Kidney (tissue), 14 donors: ENCODE results near the gene TEX35. TPM values are rescaled to one million over a fixed set of nuclear protein-coding genes. Genes with fewer than 3 reads are reported as not detected.

ENCODE experiments used
- DNase-seq, 5 donors: peaks; one replicate each; pipeline ENCODE4 v3.0.0-alpha.2; 2013 to 2020
- FAIRE-seq: peaks from 2 replicates; lab custom pipeline; 2012; peaks lifted over from hg19 to GRCh38; lab: Jason Lieb, UNC
- H3K27ac ChIP-seq, 2 donors: one replicate each; pipeline ENCODE4 v1.7.0; 2013; ENCODE audit warnings: low read depth in 2 of 2, low read length in 2 of 2, inconsistent platforms in 1 of 2
- H3K27me3 ChIP-seq: one replicate; pipeline ENCODE4 v1.7.1; 2013; ENCODE audit warnings: low read length, inconsistent platforms; ENCODE audit not compliant: control insufficient read depth, insufficient read depth
- H3K36me3 ChIP-seq, 3 donors: one replicate each; pipeline versions ENCODE4 v1.7.0 to v1.7.1; 2013; ENCODE audit warnings: low read length in 3 of 3, control low read depth in 1 of 3, inconsistent platforms in 1 of 3; ENCODE audit not compliant: insufficient read depth in 3 of 3, control insufficient read depth in 2 of 3
- H3K4me1 ChIP-seq, 3 donors: one replicate each; pipeline versions ENCODE4 v1.7.0 to v1.7.1; 2013; ENCODE audit warnings: low read length in 3 of 3, inconsistent platforms in 1 of 3, low read depth in 1 of 3; ENCODE audit not compliant: control insufficient read depth in 2 of 3, insufficient read depth in 2 of 3
- H3K4me3 ChIP-seq, 3 donors: one replicate each; pipeline versions ENCODE4 v1.7.0 to v1.8.1; 2013; ENCODE audit warnings: low read length in 3 of 3, control low read depth in 1 of 3, inconsistent platforms in 1 of 3
- H3K9ac ChIP-seq, 3 donors: one replicate each; pipeline versions ENCODE4 v1.7.0 to v1.7.1; 2013; ENCODE audit warnings: low read length in 3 of 3, control low read depth in 1 of 3, inconsistent platforms in 1 of 3
- H3K9me3 ChIP-seq, 3 donors: one replicate each; pipeline versions ENCODE4 v1.7.0 to v1.7.1; 2013; ENCODE audit warnings: low read length in 3 of 3, control low read depth in 1 of 3, inconsistent platforms in 1 of 3; ENCODE audit not compliant: control insufficient read depth in 2 of 3, insufficient read depth in 1 of 3
- intact Hi-C: fragments of 100-400 bp; cut with DNase I; formaldehyde crosslinking; loops from one replicate; pipeline ENCODE4 v1.11.1; 2022
- polyA plus RNA-seq: library from polyadenylated mRNA; stranded (reverse); fragments of 350-450 nt; fragmentation: Illumina TruSeq; extraction: RNeasy Lipid Tissue Mini Kit (QIAGEN cat#74804); gene quantifications from one replicate; pipeline ENCODE4 v1.2.3, GENCODE V29; 2014; ENCODE audit warnings: low read depth, low replicate concordance; ENCODE audit not compliant: insufficient read depth
- total RNA-seq: library from RNA; stranded (reverse); fragmentation: NEBNext Ultra II Directional; extraction: Animal tissue kit (Norgen Biotek cat#: 25700); gene quantifications from one replicate; pipeline ENCODE4 v1.2.1, GENCODE V29; 2021
- TF ChIP-seq, protein P1 (sequence below): IDR thresholded peaks from 3 replicates; pipeline ENCODE4 v1.5.1; 2012; ENCODE audit warnings: mild to moderate bottlenecking, moderate library complexity, borderline replicate concordance; ENCODE audit not compliant: insufficient read depth; ENCODE audit errors: extremely low read depth
- donor health status: control.
- donor health status: control.
- donor health status: control.
- donor health status: control.
- donor health status: control.
- donor health status: DM: yes; HTN: yes; CAD: no.
- donor health status: Normal renal cell carcinoma (clear cell type).

The TEX35 gene
- total and polyA plus RNA-seq, 2 donors from 2014 or later, result not detected

DNA sequence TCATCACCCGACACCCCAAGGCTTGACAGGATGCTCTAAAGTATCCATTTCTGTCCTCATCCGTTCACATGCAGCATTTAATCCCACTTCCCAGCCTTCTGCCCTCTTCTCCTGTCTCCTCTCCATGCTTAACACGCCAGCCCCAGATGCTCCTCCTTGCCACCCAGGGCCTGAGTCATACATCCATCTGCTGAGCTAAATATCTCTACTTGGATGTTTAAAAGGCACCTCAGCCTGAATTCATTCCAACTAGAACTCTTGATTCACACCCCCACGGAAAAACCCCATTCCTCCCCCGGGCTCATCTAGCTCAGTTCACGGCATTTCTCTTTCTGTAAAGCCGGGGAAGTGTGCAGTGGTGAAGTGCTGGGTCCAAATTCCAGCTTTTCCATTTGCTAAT, 27.7 kb downstream of the TEX35 start:
- FAIRE-seq (no peak), DNase-seq (peak in 1 of 5 donors; percentile 22)
- no peak overlapping the region for H3K4me3 ChIP-seq

DNA sequence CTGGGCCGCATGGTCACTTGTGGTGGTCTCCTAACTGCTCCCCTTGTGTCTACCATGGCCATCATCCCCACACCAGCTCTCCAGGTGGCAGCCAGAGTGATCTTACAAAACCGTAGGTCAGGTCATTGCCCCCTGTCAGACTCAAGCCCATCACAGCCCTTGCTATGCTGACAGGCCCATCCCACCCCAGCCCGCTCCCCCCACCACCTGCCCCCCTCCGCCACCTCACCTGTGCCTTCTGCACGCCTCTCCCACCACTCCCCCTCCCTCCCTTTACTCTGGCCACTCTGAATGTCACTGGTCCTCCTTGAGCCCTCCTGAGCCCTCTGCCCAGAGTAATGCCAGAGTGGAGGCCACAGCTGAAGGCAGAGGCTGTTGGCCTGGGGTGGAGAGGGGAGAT, 28.5 kb downstream of the TEX35 start:
- Histone ChIP-seq H3K4me1 (peaks cover 0 to 9% (median 0%) of the 10 kb centered on the region in 3 donors), H3K27me3 (no peaks in the 10 kb centered on the region), H3K9me3 (no peaks in the 10 kb centered on the region), H3K4me3 (peak overlapping the region in 2 of 3 donors; percentile 94 to 96), H3K9ac (peak overlapping the region in 1 of 3 donors; percentile 94), H3K27ac (no peak overlapping the region), H3K36me3 (no peaks in the 10 kb centered on the region)
- DNase-seq (peak in 1 of 5 donors; percentile 50), FAIRE-seq (no peak)
- TF ChIP-seq, protein P1, sequence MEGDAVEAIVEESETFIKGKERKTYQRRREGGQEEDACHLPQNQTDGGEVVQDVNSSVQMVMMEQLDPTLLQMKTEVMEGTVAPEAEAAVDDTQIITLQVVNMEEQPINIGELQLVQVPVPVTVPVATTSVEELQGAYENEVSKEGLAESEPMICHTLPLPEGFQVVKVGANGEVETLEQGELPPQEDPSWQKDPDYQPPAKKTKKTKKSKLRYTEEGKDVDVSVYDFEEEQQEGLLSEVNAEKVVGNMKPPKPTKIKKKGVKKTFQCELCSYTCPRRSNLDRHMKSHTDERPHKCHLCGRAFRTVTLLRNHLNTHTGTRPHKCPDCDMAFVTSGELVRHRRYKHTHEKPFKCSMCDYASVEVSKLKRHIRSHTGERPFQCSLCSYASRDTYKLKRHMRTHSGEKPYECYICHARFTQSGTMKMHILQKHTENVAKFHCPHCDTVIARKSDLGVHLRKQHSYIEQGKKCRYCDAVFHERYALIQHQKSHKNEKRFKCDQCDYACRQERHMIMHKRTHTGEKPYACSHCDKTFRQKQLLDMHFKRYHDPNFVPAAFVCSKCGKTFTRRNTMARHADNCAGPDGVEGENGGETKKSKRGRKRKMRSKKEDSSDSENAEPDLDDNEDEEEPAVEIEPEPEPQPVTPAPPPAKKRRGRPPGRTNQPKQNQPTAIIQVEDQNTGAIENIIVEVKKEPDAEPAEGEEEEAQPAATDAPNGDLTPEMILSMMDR, result no peak
- intact Hi-C loops, result no loop called here

More for the DNA sequence above, 27.7 kb downstream of the TEX35 start:
- H3K4me1 ChIP-seq, result peaks cover 0 to 9% (median 0%) of the 10 kb centered on the region in 3 donors
- TF ChIP-seq, protein P1, result no peak
- H3K9me3 ChIP-seq, result no peaks in the 10 kb centered on the region
- no peak overlapping the region for H3K9ac ChIP-seq
- intact Hi-C loops, result no loop called here
- H3K27ac ChIP-seq, result no peak overlapping the region
- no peaks in the 10 kb centered on the region for H3K27me3 ChIP-seq
- H3K36me3 ChIP-seq, result no peaks in the 10 kb centered on the region

DNA sequence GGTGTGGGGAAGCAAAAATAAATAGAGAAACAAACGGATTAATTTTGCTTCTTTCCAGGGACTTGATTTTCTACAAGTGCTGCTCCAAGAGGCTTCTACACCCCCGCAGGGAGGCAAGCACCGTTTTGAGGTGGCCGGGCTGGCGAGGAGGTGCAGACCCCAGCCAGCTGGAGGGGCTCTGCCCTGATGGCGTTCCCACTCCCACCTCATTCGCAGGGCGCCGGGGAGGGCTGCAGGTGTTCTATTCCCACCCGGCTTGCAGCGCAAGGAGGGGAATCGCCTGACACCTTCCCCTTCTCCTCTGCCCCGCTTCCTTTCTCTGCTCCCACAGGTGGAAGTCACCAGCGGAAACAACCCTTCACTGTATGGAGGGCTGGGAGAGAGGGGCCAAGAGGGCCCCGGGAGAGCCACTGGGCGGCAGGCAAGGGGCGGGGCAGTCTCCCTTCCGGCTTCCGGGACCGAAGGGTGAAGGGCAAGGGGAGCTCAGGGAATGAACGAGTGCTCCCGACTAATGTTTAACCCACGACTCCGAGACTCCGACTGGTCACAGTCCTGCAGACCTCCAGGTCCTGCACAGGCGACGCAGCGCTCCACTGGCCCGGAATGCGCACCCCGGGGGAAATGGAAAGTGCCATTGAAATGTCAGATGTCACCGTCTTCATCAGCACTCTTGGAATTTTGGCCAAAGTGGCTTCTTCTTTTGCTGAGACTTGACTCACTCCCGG, 29.1 kb downstream of the TEX35 start:
- H3K9ac ChIP-seq, result peak overlapping the region; percentile 84 to 94 (median 85)
- FAIRE-seq, result no peak
- H3K4me3 ChIP-seq, result peak overlapping the region; percentile 87 to 96 (median 94)
- H3K36me3 ChIP-seq, result no peaks in the 10 kb centered on the region
- intact Hi-C loops, result no loop called here
- no peaks in the 10 kb centered on the region for H3K27me3 ChIP-seq
- no peaks in the 10 kb centered on the region for H3K9me3 ChIP-seq
- DNase-seq, result peak; percentile 79 to 90 (median 88)
- H3K27ac ChIP-seq, result peak overlapping the region; percentile 87 to 94
- H3K4me1 ChIP-seq, result peaks cover 0 to 9% (median 0%) of the 10 kb centered on the region in 3 donors
- TF ChIP-seq, protein P1, result no peak
